ENCODE results near the gene DLGAP1.

Gene DLGAP1

DNA sequence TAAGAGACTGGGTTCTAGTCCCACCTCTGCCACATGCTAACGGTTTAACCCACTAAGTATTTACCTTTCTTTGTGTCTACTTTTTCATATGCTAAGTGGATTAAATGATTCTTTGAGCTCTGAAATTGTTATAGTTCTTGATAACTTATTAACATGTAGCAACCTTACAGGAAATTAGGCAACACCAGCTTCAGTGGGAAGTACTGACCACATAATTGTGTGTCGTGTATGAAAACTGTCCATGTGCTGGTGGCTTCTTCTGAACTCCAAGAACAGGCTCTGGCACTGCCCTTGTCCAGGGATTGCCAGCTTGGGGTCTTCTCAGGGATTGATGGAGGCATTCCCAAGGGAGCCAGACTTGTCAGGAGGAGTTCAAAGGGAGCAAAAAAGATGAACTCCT, 577.4 kb downstream of the DLGAP1 start:
- TF ChIP-seq CREB5 (CRISPR knock-in tag; IDR thresholded peaks at IDR 0.05; ENCODE audit: low read depth): no peak
- no peak for TF ChIP-seq ZFP30 (CRISPR knock-in tag; IDR thresholded peaks at IDR 0.05)
- TF ChIP-seq, protein P1, sequence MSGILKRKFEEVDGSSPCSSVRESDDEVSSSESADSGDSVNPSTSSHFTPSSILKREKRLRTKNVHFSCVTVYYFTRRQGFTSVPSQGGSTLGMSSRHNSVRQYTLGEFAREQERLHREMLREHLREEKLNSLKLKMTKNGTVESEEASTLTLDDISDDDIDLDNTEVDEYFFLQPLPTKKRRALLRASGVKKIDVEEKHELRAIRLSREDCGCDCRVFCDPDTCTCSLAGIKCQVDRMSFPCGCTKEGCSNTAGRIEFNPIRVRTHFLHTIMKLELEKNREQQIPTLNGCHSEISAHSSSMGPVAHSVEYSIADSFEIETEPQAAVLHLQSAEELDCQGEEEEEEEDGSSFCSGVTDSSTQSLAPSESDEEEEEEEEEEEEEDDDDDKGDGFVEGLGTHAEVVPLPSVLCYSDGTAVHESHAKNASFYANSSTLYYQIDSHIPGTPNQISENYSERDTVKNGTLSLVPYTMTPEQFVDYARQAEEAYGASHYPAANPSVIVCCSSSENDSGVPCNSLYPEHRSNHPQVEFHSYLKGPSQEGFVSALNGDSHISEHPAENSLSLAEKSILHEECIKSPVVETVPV (CRISPR knock-in tag; IDR thresholded peaks at IDR 0.05): no peak
- TF ChIP-seq SNAI2 (CRISPR knock-in tag; IDR thresholded peaks at IDR 0.05): no peak
- TF ChIP-seq ZNF70 (CRISPR knock-in tag; IDR thresholded peaks at IDR 0.05): no peak
- TF ChIP-seq ESRRG (CRISPR knock-in tag; IDR thresholded peaks at IDR 0.05): no peak
- TF ChIP-seq ISL1 (CRISPR knock-in tag; IDR thresholded peaks at IDR 0.05): no peak
- no peak for TF ChIP-seq BACH2 (CRISPR knock-in tag; IDR thresholded peaks at IDR 0.05; ENCODE audit: borderline replicate concordance)
- TF ChIP-seq PATZ1 (CRISPR knock-in tag; IDR thresholded peaks at IDR 0.05; ENCODE audit: borderline replicate concordance): no peak
- TF ChIP-seq ZNF8 (CRISPR knock-in tag; IDR thresholded peaks at IDR 0.05): no peak
- no peak for TF ChIP-seq TOX (CRISPR knock-in tag; IDR thresholded peaks at IDR 0.05; ENCODE audit: borderline replicate concordance)
- TF ChIP-seq PPARA (CRISPR knock-in tag; IDR thresholded peaks at IDR 0.05; ENCODE audit: borderline replicate concordance): no peak
- TF ChIP-seq POU6F1 (CRISPR knock-in tag; IDR thresholded peaks at IDR 0.05; ENCODE audit: borderline replicate concordance, low read depth): no peak
- TF ChIP-seq OSR1 (CRISPR knock-in tag; IDR thresholded peaks at IDR 0.05): no peak
- TF ChIP-seq ZFP3 (CRISPR knock-in tag; IDR thresholded peaks at IDR 0.05): no peak
- no peak for ATAC-seq

DNA sequence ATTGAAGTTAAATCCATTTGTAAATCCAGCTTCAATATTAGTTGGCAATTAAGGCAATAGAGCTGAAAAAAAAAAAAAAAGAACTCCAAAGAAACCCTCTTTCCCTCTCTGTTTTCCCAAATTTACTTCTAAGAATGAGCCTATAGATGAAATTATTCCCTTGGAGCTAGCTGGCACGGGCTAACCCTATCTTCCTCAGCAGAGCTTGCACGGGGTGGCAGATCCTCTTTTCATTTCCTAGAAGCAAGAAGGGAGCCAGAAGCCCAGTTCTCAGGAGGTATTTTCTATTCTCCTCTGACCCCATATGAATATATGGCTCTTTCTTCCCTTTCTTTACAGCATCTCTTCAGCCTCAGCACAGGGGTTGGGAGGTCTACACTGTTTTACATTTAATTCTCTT, 579.1 kb downstream of the DLGAP1 start:
- no peak for ATAC-seq
- TF ChIP-seq ZNF70 (CRISPR knock-in tag; IDR thresholded peaks at IDR 0.05): no peak
- no peak for TF ChIP-seq SNAI2 (CRISPR knock-in tag; IDR thresholded peaks at IDR 0.05)
- no peak for TF ChIP-seq ZFP30 (CRISPR knock-in tag; IDR thresholded peaks at IDR 0.05)
- no peak for TF ChIP-seq POU6F1 (CRISPR knock-in tag; IDR thresholded peaks at IDR 0.05; ENCODE audit: borderline replicate concordance, low read depth)
- TF ChIP-seq CSDC2 (CRISPR knock-in tag; IDR thresholded peaks at IDR 0.05): no peak
- no peak for TF ChIP-seq ZNF565 (CRISPR knock-in tag; conservative IDR thresholded peaks at IDR 0.05; ENCODE audit: low read depth)
- TF ChIP-seq, protein P2, sequence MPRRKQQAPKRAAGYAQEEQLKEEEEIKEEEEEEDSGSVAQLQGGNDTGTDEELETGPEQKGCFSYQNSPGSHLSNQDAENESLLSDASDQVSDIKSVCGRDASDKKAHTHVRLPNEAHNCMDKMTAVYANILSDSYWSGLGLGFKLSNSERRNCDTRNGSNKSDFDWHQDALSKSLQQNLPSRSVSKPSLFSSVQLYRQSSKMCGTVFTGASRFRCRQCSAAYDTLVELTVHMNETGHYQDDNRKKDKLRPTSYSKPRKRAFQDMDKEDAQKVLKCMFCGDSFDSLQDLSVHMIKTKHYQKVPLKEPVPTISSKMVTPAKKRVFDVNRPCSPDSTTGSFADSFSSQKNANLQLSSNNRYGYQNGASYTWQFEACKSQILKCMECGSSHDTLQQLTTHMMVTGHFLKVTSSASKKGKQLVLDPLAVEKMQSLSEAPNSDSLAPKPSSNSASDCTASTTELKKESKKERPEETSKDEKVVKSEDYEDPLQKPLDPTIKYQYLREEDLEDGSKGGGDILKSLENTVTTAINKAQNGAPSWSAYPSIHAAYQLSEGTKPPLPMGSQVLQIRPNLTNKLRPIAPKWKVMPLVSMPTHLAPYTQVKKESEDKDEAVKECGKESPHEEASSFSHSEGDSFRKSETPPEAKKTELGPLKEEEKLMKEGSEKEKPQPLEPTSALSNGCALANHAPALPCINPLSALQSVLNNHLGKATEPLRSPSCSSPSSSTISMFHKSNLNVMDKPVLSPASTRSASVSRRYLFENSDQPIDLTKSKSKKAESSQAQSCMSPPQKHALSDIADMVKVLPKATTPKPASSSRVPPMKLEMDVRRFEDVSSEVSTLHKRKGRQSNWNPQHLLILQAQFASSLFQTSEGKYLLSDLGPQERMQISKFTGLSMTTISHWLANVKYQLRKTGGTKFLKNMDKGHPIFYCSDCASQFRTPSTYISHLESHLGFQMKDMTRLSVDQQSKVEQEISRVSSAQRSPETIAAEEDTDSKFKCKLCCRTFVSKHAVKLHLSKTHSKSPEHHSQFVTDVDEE (CRISPR knock-in tag; IDR thresholded peaks at IDR 0.05): no peak
- TF ChIP-seq ISL1 (CRISPR knock-in tag; IDR thresholded peaks at IDR 0.05): no peak
- TF ChIP-seq ZFP3 (CRISPR knock-in tag; IDR thresholded peaks at IDR 0.05): no peak
- no peak for TF ChIP-seq ZNF8 (CRISPR knock-in tag; IDR thresholded peaks at IDR 0.05)

DNA sequence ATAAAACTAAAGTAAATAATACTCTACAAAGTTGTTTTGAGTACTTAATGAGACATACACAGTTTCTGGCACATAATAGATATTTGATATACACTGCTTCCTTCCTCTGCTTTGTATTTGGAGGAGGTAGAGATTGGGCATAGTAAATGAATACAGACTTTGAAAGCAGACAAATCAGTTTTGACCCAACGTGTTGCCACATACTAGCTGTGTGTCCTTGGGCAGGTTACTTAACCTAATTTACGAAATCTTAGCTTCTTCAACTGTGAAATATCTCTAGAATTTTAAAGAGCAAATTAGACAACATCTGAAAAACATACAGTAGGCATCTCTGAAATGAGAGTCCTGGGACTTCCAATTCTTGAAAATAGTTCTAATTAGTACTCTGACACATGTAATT, 579.7 kb downstream of the DLGAP1 start:
- no peak for ATAC-seq
- TF ChIP-seq GLIS3 (CRISPR knock-in tag; IDR thresholded peaks at IDR 0.05): no peak
- no peak for TF ChIP-seq ESRRG (CRISPR knock-in tag; IDR thresholded peaks at IDR 0.05)
- no peak for TF ChIP-seq ZFP30 (CRISPR knock-in tag; IDR thresholded peaks at IDR 0.05)
- TF ChIP-seq CSDC2 (CRISPR knock-in tag; IDR thresholded peaks at IDR 0.05): no peak
- TF ChIP-seq ZNF565 (CRISPR knock-in tag; conservative IDR thresholded peaks at IDR 0.05; ENCODE audit: low read depth): no peak
- no peak for TF ChIP-seq ZFP3 (CRISPR knock-in tag; IDR thresholded peaks at IDR 0.05)
- TF ChIP-seq SNAI2 (CRISPR knock-in tag; IDR thresholded peaks at IDR 0.05): no peak
- no peak for TF ChIP-seq TCF4 (CRISPR knock-in tag; IDR thresholded peaks at IDR 0.05; ENCODE audit: borderline replicate concordance)
- TF ChIP-seq, protein P2 (CRISPR knock-in tag; IDR thresholded peaks at IDR 0.05): no peak
- TF ChIP-seq ZC3H10 (CRISPR knock-in tag; IDR thresholded peaks at IDR 0.05): no peak
- no peak for TF ChIP-seq ISL1 (CRISPR knock-in tag; IDR thresholded peaks at IDR 0.05)
- no peak for TF ChIP-seq CREB5 (CRISPR knock-in tag; IDR thresholded peaks at IDR 0.05; ENCODE audit: low read depth)
- TF ChIP-seq ZNF70 (CRISPR knock-in tag; IDR thresholded peaks at IDR 0.05): no peak

Measured in SK-N-SH treated with all-trans-retinoic acid at 6 μM for 48 hours (cell line).